SK-N-SH treated with all-trans-retinoic acid at 6 μM for 48 hours (cell line): ENCODE results near the gene ATL2.

Source experiments
- BACH2 ChIP-seq: fragments of 250-450 bp; sonication (Bioruptor Pico); IDR thresholded peaks from 2 replicates; pipeline ENCODE4 v1.9.0; 2021; ENCODE audit warnings: mild to moderate bottlenecking, borderline replicate concordance
- CSDC2 ChIP-seq: fragments of 250-450 bp; sonication (Bioruptor Pico); IDR thresholded peaks from 2 replicates; pipeline ENCODE4 v1.5.0; 2020; ENCODE audit warnings: mild to moderate bottlenecking, moderate library complexity
- GLIS3 ChIP-seq: fragments of 250-450 bp; sonication (Bioruptor Pico); IDR thresholded peaks from 2 replicates; pipeline ENCODE4 v1.5.0; 2020; ENCODE audit warnings: mild to moderate bottlenecking, moderate library complexity
- OSR1 ChIP-seq: fragments of 250-450 bp; sonication (Bioruptor Pico); IDR thresholded peaks from 2 replicates; pipeline ENCODE4 v1.8.0; 2022; ENCODE audit warnings: moderate library complexity, mild to moderate bottlenecking, inconsistent platforms
- RARB ChIP-seq: fragments of 250-450 bp; sonication (Bioruptor Pico); IDR thresholded peaks from 2 replicates; pipeline ENCODE4 v1.8.0; 2021; ENCODE audit warnings: mild to moderate bottlenecking, moderate library complexity
- ZFP3 ChIP-seq: fragments of 250-450 bp; sonication (Bioruptor Pico); IDR thresholded peaks from 2 replicates; pipeline ENCODE4 v1.5.0; 2020; ENCODE audit warnings: mild to moderate bottlenecking, moderate library complexity
- TF ChIP-seq, protein P1 (sequence below): fragments of 250-450 bp; sonication (Bioruptor Pico); IDR thresholded peaks from 2 replicates; pipeline ENCODE4 v1.8.0; 2021; ENCODE audit warnings: low read depth, mild to moderate bottlenecking, moderate library complexity, borderline replicate concordance
- TF ChIP-seq, protein P2 (sequence below): fragments of 250-450 bp; sonication (Bioruptor Pico); IDR thresholded peaks from 2 replicates; pipeline ENCODE4 v1.8.0; 2020; ENCODE audit warnings: mild to moderate bottlenecking, moderate library complexity, borderline replicate concordance

DNA sequence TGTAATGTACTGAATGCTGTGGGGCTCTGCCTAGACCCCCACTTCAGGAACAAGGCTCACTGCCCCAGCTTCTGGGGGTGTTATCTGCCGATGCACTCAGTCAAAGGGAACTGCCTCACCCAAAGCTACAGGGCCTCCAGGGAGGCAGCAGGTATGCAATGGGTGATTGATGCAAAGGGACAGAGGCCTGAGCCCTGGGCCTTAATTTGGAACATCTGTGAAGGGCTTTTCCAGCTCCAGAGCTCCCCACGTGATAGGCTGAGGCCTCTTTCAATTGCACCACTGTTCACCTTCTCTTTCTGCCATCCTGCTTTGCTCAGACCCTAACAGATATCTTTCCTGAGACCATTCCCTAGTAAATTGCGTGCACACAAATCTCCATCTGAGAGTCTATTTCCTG lies 131.0 kb downstream of the ATL2 start:
- TF ChIP-seq CSDC2 (CRISPR knock-in tag) (no peak), RARB (CRISPR knock-in tag) (no peak), ZFP3 (CRISPR knock-in tag) (no peak), OSR1 (CRISPR knock-in tag) (no peak), GLIS3 (CRISPR knock-in tag) (no peak), BACH2 (no peak)
- TF ChIP-seq, protein P1, sequence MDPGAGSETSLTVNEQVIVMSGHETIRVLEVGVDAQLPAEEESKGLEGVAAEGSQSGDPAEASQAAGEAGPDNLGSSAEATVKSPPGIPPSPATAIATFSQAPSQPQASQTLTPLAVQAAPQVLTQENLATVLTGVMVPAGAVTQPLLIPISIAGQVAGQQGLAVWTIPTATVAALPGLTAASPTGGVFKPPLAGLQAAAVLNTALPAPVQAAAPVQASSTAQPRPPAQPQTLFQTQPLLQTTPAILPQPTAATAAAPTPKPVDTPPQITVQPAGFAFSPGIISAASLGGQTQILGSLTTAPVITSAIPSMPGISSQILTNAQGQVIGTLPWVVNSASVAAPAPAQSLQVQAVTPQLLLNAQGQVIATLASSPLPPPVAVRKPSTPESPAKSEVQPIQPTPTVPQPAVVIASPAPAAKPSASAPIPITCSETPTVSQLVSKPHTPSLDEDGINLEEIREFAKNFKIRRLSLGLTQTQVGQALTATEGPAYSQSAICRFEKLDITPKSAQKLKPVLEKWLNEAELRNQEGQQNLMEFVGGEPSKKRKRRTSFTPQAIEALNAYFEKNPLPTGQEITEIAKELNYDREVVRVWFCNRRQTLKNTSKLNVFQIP (CRISPR knock-in tag): no peak
- TF ChIP-seq, protein P2, sequence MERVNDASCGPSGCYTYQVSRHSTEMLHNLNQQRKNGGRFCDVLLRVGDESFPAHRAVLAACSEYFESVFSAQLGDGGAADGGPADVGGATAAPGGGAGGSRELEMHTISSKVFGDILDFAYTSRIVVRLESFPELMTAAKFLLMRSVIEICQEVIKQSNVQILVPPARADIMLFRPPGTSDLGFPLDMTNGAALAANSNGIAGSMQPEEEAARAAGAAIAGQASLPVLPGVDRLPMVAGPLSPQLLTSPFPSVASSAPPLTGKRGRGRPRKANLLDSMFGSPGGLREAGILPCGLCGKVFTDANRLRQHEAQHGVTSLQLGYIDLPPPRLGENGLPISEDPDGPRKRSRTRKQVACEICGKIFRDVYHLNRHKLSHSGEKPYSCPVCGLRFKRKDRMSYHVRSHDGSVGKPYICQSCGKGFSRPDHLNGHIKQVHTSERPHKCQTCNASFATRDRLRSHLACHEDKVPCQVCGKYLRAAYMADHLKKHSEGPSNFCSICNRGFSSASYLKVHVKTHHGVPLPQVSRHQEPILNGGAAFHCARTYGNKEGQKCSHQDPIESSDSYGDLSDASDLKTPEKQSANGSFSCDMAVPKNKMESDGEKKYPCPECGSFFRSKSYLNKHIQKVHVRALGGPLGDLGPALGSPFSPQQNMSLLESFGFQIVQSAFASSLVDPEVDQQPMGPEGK (CRISPR knock-in tag): no peak
